Myocyte (in vitro differentiated cells): Measurements from ENCODE around the gene TBC1D4. TPM values are rescaled to one million over a fixed set of nuclear protein-coding genes. Genes with fewer than 3 reads are reported as not detected.

ENCODE experiments used
- DNase-seq: peaks from one replicate; pipeline ENCODE4 v3.0.0-alpha.2; 2012; ENCODE audit warnings: low read depth
- total RNA-seq: library from RNA; depleted of rRNA; stranded (reverse); fragments of >200 nt; gene quantifications from 2 replicates; pipeline ENCODE4 v1.2.3, GENCODE V29; 2014

TBC1D4 gene
- total RNA-seq, 1 donor from 2014 or later = 23.2 TPM

DNA sequence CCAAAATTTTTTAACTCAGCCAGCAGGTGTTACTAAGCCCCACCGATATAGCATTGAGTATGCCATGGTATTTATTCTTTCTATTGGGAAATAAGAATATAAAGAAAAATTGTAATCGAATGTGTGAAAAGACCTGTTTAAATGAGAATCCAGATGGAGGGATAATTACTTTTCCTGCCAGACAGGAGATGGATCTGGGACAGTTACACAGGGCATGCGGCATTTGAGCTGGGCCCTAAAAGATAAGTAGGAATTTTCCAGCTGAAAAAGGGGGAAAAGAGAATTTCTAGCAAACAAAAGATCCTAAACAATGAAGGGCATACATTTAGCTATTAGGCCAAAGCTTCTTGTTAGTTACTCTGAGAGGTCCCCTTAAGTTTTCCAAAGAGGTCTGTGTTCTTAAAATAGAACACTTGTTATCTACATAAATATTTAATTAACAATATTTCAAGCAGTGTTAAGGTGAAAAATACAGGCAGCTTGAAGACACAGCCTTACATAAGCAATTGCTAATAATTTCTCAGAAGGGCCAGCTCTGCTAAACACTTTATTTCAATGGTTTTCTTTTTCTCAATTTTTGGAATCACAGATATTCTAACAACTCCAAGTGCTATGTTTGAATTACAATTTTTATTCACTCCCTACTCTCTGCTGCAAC, 63.7 kb downstream of the TBC1D4 start:
- DNase-seq = no peak

- DNase-seq = no peak
Observed at GRCh38 chr13:75417656-75418055, 64.3 kb downstream of the TBC1D4 start.

DNA sequence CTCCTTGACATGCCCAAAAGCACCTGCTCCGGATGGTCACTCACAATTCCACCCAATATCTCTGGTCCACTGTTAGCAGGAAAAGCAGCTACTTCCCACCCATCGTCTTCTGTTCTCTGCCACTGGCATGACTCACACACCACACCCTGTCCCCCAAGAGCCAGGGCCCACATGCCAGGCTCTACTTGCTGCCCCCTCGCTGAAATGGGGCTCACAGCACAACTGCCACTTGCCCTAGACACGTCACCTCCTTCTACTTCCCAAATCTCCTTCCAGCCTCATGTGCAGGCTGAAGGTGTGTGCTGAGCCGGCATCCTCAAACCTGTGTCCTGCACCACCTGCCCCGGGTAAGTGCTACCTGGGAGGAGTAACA, 65.0 kb downstream of the TBC1D4 start:
- DNase-seq = no peak

DNA sequence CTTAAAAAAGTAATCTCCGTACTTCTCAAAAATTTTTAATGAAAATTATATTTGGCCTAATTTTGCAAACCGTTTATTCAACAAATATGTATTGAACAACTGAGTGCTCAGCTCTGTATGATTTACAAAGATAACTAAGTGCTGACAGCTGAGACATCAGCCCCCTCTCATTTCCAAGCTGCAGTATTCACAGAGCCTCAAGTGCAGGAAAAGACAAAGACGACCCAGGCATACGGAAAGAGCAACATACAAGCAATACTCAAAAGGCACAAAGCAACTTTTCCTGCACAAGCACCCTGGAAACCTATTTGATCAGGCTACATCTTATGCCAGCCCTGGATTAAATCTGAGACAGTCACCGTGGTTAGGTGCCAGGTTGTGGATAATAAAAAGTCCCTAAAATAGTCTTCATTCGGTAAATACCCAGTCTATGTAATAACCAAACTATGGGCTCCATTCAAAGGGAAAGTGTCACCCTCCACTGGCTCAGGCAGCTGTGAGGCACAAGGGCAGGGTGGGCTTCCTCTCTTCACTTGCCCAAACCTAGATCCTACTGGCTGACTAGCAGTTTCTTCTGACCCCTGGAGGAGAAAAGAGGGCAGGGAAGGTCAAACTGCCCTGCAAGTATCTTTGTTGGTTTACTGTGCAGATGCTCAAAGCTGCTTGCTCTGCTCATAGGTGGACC, 65.5 kb downstream of the TBC1D4 start:
- no peak for DNase-seq

DNA sequence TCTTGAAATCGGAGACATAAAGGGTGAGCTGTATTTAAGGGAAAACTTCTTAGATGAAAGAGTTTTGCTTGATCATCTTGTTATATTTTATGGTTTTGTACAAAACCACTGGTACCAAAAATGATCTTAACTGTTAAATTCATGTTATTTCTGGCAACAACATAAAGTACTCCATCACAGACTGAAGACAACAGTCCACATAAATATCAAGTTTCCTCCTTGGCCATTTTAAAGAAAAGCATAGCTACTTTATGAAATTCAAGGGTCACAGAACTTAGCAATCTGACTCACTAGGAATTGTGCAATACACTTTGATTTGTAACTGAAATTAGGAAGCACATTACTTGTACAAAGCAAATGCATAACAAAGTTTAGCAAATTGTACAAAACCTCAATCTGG, 66.3 kb downstream of the TBC1D4 start:
- DNase-seq = peak; percentile 44

GRCh38 chr13:75415171-75415570, 66.8 kb downstream of the TBC1D4 start:
- no peak for DNase-seq

- DNase-seq = peak; percentile 34
Observed at GRCh38 chr13:75414036-75414827, 67.7 kb downstream of the TBC1D4 start.

GRCh38 chr13:75411924-75412537, 69.9 kb downstream of the TBC1D4 start:
- DNase-seq = no peak

DNA sequence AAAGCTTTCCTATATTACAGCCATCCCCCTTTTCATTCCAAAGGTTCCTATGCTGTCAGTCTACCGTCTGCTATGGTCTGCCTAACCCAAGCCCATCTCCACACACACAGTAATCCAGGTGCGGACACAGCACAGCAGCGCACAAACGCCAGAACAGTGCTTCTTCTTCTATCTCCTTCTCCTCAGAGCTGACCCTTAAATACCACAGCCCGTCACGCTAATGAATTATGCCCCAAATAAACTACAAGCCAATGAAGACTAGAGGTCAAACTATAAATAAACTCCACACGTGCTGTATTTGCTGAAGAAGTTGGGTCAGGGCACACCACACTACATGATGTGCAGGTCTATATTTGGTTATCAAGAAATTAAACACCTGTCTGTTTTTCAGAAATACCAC, 71.8 kb downstream of the TBC1D4 start:
- peak; percentile 25 for DNase-seq

DNA sequence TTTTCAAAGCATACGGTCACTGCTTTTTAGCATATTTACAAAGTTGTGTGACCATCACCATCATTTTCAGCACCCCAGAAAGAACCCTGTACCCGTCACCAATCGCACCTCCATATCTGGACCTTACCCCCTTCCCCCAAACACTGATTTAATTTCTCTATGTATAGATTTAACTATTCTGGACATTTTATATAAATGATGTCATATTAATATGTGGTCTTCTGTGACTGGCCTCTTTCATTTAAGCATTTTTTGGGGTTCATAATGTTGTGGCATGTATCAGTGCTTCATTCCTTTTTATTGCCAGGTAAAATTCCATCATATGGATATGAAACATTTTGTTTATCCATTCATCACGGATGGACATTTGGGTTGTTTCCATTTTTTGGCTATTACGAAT, 74.0 kb downstream of the TBC1D4 start:
- DNase-seq = no peak

DNA sequence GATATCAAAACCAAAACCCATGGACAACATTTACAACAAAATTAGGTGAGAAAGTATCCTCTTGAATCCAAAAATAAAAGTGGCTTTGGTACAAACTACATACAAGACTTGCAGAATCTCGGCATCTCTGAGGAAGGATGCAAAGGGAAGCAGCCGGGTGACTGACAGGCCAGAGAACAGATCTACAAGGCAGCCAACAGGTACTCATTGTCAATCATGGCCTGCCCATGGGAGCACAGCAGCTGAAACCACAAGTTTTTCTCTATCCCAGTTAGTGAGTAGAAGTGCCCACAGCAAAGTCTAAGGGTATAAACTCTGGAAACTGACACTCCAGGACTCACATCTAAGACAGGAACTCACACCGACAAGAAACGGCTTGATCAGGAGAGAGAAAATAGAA, 74.5 kb downstream of the TBC1D4 start:
- peak; percentile 33 for DNase-seq

DNA sequence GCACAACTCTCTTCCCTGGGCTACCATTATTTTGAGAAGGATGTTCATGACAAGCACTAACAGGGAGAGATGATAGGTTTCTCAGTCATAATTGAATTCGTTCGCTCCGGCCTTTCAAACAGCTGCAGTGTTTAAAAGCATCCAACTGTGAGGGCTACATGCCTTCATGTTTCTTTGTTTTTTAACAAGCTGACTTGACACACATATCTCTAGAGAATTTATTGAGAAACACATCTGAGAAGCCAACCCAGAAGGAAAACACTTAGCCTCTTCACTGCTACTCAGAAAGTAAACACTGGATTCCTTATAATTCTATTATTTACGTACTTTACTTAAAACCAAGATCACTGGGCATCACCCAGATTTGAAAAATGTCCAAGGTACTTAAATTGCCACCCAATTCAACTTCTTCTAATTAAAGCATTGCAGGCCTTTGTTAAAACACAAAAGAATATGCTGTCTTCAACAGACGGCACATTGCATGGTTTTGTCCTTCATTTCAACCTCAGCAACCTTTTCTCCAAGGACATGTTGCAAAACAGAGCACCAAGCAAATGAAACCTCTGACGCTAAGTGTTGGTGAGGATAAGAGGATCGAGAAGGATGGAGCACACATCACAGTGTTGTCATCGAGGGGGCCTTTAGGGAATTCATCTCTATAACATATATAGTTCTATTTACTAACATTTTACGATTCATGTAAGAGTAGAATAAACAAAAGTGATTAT, 75.8 kb downstream of the TBC1D4 start:
- peak; percentile 68 for DNase-seq

DNA sequence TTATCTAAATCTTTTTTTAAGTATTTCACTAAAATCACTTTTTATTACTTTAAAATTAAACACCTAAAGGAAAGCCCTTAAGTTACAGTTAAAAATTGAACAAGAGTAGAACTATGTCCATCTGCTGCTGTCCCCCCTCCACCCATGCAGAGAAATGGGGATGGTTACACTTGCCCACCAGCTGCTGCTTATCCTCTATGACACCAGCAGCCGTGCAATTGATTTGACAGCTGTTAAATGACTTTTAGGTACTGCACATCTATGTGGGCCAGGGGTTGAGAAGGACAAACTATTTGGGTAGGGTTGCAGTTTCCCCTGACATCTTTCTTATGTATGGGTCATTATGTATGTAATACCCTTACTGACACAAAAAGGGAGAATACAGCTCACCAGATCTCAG, 77.2 kb downstream of the TBC1D4 start:
- DNase-seq = peak; percentile 41

GRCh38 chr13:75402787-75403186, 79.2 kb downstream of the TBC1D4 start:
- no peak for DNase-seq

DNA sequence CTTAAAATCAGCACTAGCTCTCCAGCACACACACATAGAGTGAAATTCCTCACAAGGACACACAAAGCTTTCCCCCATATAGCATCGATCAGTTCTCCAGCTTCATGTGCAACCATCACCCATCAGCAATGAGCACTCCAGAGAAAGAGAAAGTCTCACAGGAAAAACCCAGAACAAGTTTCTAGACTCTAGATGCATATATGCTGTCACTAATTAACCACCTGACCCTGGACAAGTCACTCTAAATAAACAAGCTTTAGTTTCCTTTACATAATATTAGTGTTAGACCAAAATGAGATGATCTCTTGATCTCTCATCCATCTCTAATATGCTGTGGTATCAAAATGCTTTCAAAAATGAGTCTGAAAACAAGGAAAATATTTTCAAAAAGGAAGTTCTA, 81.2 kb downstream of the TBC1D4 start:
- DNase-seq = no peak

- DNase-seq = no peak
Observed at GRCh38 chr13:75399879-75400217, 82.1 kb downstream of the TBC1D4 start.

DNA sequence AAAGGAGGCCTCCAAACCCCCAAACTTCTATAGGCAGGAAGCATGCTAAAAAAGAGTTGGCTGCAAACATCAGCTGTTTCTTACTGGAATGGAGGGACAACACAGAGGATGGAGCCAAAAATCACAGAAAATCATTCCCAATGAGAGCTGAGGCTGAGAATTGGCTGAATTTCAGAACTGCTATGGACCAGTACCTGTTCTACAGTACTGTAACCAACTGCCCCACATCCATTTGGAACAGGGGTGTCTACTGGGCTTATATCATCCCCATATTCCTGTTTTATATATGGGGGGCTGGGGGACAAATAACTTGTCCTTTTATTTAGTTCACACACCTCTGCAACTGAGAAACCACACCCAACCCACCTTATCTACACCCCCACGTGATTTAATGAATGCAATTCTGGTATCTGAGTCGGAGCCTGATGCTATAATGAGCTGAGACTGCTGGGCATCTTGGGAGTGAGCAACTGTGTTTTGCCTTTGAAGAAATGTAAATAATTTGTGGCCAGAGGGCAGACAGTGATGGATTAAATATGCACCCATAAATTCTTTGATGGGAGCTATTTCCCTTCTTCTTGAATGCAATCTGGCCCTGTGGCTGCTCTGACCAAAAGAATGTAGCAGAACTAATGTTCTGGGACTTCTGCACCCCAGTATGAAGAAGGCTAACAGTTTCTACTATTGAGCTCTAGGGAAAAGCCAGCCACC, 82.6 kb downstream of the TBC1D4 start:
- DNase-seq = no peak

DNA sequence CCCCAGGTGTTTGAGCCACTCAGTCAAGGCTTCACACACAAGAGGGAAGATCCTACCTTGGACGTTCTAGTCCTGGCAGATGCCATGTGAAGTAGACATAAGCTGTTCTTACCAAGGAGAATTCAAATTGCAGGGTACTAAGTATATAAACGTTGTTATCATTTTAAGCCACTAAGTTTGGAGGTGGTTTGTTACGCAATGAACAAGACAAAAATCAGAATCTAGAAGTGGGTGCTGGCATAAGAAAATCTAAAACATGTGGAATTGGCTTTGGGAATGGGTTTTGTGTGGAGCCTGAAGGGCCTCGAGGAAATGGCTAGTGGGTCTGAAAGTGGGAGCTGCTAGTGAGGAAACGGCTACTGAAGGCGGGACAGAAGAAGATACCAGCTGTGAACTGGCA, 83.9 kb downstream of the TBC1D4 start:
- no peak for DNase-seq

DNA sequence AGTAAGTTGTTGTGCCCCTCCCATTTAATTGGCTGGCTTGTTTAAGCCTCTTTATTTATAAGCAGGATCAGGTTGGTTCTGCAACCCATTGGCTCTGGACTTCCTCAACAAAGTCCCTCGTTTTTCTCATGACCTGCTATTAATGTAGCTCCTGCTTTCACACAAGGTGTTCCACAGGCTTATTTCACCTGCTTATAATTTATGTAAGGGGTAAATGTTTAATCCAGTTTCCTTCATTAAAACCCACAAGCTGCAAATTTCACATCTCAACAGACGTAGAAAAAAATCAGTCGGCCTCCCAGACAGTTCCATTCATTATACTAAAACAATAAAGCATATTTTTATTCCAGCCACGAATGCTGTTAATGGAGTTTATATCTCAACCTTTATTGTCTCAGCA, 86.1 kb downstream of the TBC1D4 start:
- no peak for DNase-seq

- no peak for DNase-seq
Observed at GRCh38 chr13:75395066-75395465, 86.9 kb downstream of the TBC1D4 start.
